GM12878 (cell line): ENCODE results near the gene MTA3. TPM values are rescaled to one million over a fixed set of nuclear protein-coding genes. Genes with fewer than 3 reads are reported as not detected.
"Not testable (repeated sequence)": the region's sequence is repeated elsewhere in the genome, so short reads cannot be mapped to it uniquely, and the experiment has no call there.

Experiments
- ATAC-seq: fragments of 200-7000 bp; cut with Tn5 transposase; 3 replicates; pipeline ENCODE4 v1.9.1; 2020; ENCODE audit warnings: mild to moderate bottlenecking, moderate library complexity
- BruUV-seq: library from RNA; stranded (reverse); fragments of 400-500 nt; replicated peaks from 2 replicates; lab custom pipeline; 2021; lab: Mats Ljungman, UMichigan
- CTCF ChIA-PET: fragments of 300-600 bp; sonication (Branson Sonifier 250); formaldehyde crosslinking; extraction: SDS; loops from one replicate; lab custom pipeline; 2021; ENCODE audit warnings: inconsistent platforms; lab: Yijun Ruan, JAX
- POLR2A ChIA-PET: fragments of 350-600 bp; formaldehyde crosslinking; extraction: SDS; loops from one replicate; lab custom pipeline; 2021; ENCODE audit warnings: inconsistent platforms; lab: Charles Lee
- RAD21 ChIA-PET: fragments of 300-600 bp; sonication (Branson Sonifier 250); formaldehyde crosslinking; loops from one replicate; lab custom pipeline; 2023; ENCODE audit warnings: antibody characterized with exemption; ENCODE audit not compliant: unreplicated experiment; lab: Charles Lee
- SMC1A ChIA-PET: fragments of 300-600 bp; sonication (Branson Sonifier 250); formaldehyde crosslinking; loops from one replicate; lab custom pipeline; 2023; ENCODE audit not compliant: unreplicated experiment, uncharacterized antibody; lab: Charles Lee
- DNase-seq: peaks from one replicate; pipeline ENCODE4 v3.0.0-alpha.2; 2011; ENCODE audit warnings: low read depth, low spot score
- FAIRE-seq: peaks from 3 replicates; lab custom pipeline; 2011; peaks lifted over from hg19 to GRCh38; lab: Jason Lieb, UNC
- H2AFZ ChIP-seq: 2 replicates; pipeline ENCODE4 v1.6.0; 2011; ENCODE audit warnings: low read depth, low read length, control low read depth; ENCODE audit not compliant: control insufficient read depth
- H3K27ac ChIP-seq: 2 replicates; pipeline ENCODE4 v1.5.1; 2011; ENCODE audit warnings: control low read depth; ENCODE audit not compliant: control insufficient read depth, insufficient read depth
- H3K27me3 ChIP-seq, 2 experiments: replicated peaks in 1 of 2; 2 replicates each; pipeline versions ENCODE4 v1.6.0 to v1.6.1; 2011; ENCODE audit warnings: low read length in 1 of 2; ENCODE audit not compliant: control insufficient read depth in 2 of 2, insufficient read depth in 2 of 2
- H3K36me3 ChIP-seq, 2 experiments: 2 replicates each; pipeline ENCODE4 v1.5.1; 2011; ENCODE audit warnings: low read length in 1 of 2; ENCODE audit not compliant: control insufficient read depth in 2 of 2, insufficient read depth in 2 of 2
- H3K4me1 ChIP-seq: 2 replicates; pipeline ENCODE4 v1.6.1; 2011; ENCODE audit warnings: mild to moderate bottlenecking, low read length, moderate library complexity, mixed read lengths; ENCODE audit not compliant: control insufficient read depth, insufficient read depth
- H3K4me2 ChIP-seq: 2 replicates; pipeline ENCODE4 v1.6.0; 2011; ENCODE audit warnings: control low read depth; ENCODE audit not compliant: control insufficient read depth, insufficient read depth
- H3K4me3 ChIP-seq: fragments of 200-600 bp; sonication (generic); 2 replicates; pipeline ENCODE4 v1.5.1; 2016
- H3K79me2 ChIP-seq: 2 replicates; pipeline ENCODE4 v1.6.0; 2011; ENCODE audit warnings: low read length; ENCODE audit not compliant: control insufficient read depth, insufficient read depth
- H3K9ac ChIP-seq: 2 replicates; pipeline ENCODE4 v1.8.0; 2011; ENCODE audit warnings: low read length, control low read depth, mixed read lengths; ENCODE audit not compliant: control insufficient read depth, insufficient read depth
- H3K9me3 ChIP-seq: replicated peaks from 3 replicates; pipeline ENCODE4 v1.5.1; 2011; ENCODE audit warnings: mild to moderate bottlenecking, low read length; ENCODE audit not compliant: control insufficient read depth, insufficient read depth
- H4K20me1 ChIP-seq: 2 replicates; pipeline ENCODE4 v1.6.0; 2011; ENCODE audit not compliant: control insufficient read depth, insufficient read depth
- E4F1 ChIP-seq: fragments of 450-650 bp; IDR thresholded peaks from 2 replicates; pipeline ENCODE4 v1.6.1; 2018; ENCODE audit warnings: borderline replicate concordance, mild to moderate bottlenecking; ENCODE audit not compliant: partially characterized antibody
- IKZF2 ChIP-seq, 2 experiments: fragments of 450-650 bp; IDR thresholded peaks; 2 replicates each; pipeline ENCODE4 v1.6.1; 2017; ENCODE audit warnings: mild to moderate bottlenecking in 2 of 2, moderate library complexity in 2 of 2
- ZNF24 ChIP-seq: fragments of 450-650 bp; IDR thresholded peaks from 2 replicates; pipeline ENCODE4 v1.6.1; 2017; ENCODE audit warnings: antibody characterized with exemption, mild to moderate bottlenecking
- WGBS: methylation state at CpG from one replicate; pipeline ENCODE4 v1.1.6; 2016; ENCODE audit warnings: low lambda C conversion rate; ENCODE audit not compliant: insufficient replicate concordance, insufficient coverage; ENCODE audit errors: missing lambda C conversion rate; 5-methylcytosine and 5-hydroxymethylcytosine counted together
- in situ Hi-C: fragments of 300-500 bp; cut with MboI; formaldehyde crosslinking; loops from 9 replicates; pipeline ENCODE4 v1.14.3; 2018; ENCODE audit warnings: mixed read lengths
- intact Hi-C: fragments of 100-400 bp; cut with micrococcal nuclease; formaldehyde crosslinking; loops from one replicate; pipeline ENCODE4 v1.14.2; 2022; ENCODE audit not compliant: unreplicated experiment
- polyA plus RNA-seq, 11 experiments: library from polyadenylated mRNA; depleted of rRNA in 4 of 11; unstranded in 6 of 11; stranded (reverse) in 5 of 11; fragments of >200 nt; fragmentation: Nextera tagmentation in 4 of 11; fragmentation: Illumina TruSeq in 1 of 11; extraction: Ambion mirVana in 4 of 11; extraction: Trizol in 1 of 11; gene quantifications; 1 replicate in 1 of 11; 2 replicates in 10 of 11; pipeline versions ENCODE4 v1.2.1 to v1.2.3, GENCODE V29; 2011 to 2016; ENCODE audit warnings: inconsistent platforms in 2 of 11, missing spikeins in 2 of 11, low read depth in 1 of 11
- total RNA-seq, 4 experiments: library from RNA; depleted of rRNA in 3 of 4; stranded (reverse); fragments of >200 nt in 3 of 4; fragmentation: Illumina TruSeq in 1 of 4; extraction: Trizol in 1 of 4; gene quantifications; 2 replicates each; pipeline versions ENCODE4 v1.2.1 to v1.2.3, GENCODE V29; 2013 to 2021

MTA3 gene
- total and polyA plus RNA-seq, 10 of the 15 experiments (the other 5 are each of a cell fraction or from before 2014, with no cell fraction given) = 17.6 to 45.5 (median 26.5) TPM

DNA sequence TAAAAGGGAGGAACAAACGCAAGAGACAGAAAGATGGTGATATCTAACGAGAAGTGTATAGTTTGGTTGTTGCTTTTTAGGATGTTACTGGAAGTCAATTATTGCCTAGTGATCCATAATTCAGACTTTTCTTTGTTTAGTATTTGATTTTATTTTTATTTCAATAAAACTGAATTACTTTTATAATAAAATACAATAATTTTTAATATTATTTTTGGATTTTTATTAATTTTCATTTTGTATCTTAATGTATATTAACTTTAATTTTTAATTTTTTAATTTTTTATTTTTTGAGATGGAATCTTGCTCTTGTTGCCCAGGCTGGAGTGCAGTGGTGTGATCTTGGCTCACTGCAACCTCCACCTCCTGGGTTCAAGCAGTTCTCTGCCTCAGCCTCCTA lies 55.6 kb downstream of the MTA3 start:
- Histone ChIP-seq H3K4me2 (no peak overlapping the region), H3K9ac (no peak overlapping the region), H3K4me1 (no peaks in the 10 kb centered on the region), H3K36me3 (peaks cover 2 to 15% of the 10 kb centered on the region in 2 experiments; a peak in 3 of 4 replicates), H3K79me2 (no peaks in the 10 kb centered on the region), H2AFZ (no peak overlapping the region), H3K27me3 (no peaks in the 10 kb centered on the region), H3K27ac (no peak overlapping the region), H3K9me3 (no peaks in the 10 kb centered on the region; the same call in 2 of the 3 replicates)
- SMC1A ChIA-PET = no interaction called here
- intact Hi-C loops (no loop called here), in situ Hi-C loops (no loop called here)
- RAD21 ChIA-PET = no interaction called here
- CTCF ChIA-PET = interaction anchor here (0.7 kb wide), 1 partner anchor 128 kb away, joined by 3 read pairs; no protein-coding TSS in a partner anchor
- FAIRE-seq = no peak
- DNase-seq = no peak
- ATAC-seq = no peak
- 100% methylated on average over 2 of the region's 2 CpGs for WGBS
- TF ChIP-seq IKZF2 (IDR thresholded peaks at IDR 0.05) (no peak), ZNF24 (no peak), E4F1 (no peak)
- TF ChIP-seq, all 136 proteins: peak for 0
- Histone ChIP-seq H3K4me3 (no peak overlapping the region), H4K20me1 (no peaks in the 10 kb centered on the region)
- POLR2A ChIA-PET = no interaction called here
- BruUV-seq = no TSS peak

DNA sequence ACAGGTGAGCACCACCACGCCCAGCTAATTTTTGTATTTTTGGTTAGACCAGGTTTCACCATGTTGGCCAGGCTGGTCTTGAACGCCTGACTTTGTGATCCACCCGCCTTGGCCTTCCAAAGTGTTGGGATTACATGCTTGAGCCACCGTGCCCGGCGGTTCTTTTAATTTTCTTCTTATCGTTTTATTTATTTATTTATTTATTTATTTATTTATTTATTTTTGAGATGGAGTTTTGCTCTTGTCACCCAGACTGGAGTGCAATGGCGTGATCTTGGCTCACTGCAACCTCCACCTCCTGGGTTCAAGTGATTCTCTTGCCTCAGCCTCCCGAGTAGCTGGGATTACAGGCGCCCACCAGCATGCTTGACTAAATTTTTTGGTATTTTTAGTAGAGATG lies 59.6 kb downstream of the MTA3 start:
- DNase-seq, H3K27me3 ChIP-seq, H3K9ac ChIP-seq, ATAC-seq, H4K20me1 ChIP-seq, H3K4me2 ChIP-seq, H3K79me2 ChIP-seq, H3K36me3 ChIP-seq, POLR2A ChIA-PET, intact Hi-C loops, FAIRE-seq, SMC1A ChIA-PET, H3K4me3 ChIP-seq, RAD21 ChIA-PET, H3K4me1 ChIP-seq, in situ Hi-C loops, BruUV-seq, H3K9me3 ChIP-seq, H3K27ac ChIP-seq, H2AFZ ChIP-seq: not testable (repeated sequence)
- WGBS = 97% methylated on average over 10 of the region's 10 CpGs
- CTCF ChIA-PET = interaction anchor here (0.6 kb wide), 1 partner anchor 124 kb away, joined by 5 read pairs; no protein-coding TSS in a partner anchor
